Sigmoid colon (tissue), 3 donors: ENCODE results near the gene WDFY2.

Experiments used
- POLR2A ChIP-seq, 2 donors: fragments of 450-650 bp; IDR thresholded peaks; one replicate each; pipeline ENCODE4 v1.6.1; 2016; ENCODE audit warnings: antibody characterized with exemption in 2 of 2, mild to moderate bottlenecking in 2 of 2, moderate library complexity in 2 of 2
- TF ChIP-seq, protein P1 (sequence below), 4 experiments: fragments of 450-650 bp in 3 of 4; fragments of 200-600 bp in 1 of 4; IDR thresholded peaks; one replicate each; pipeline ENCODE4 v1.5.1; 2016 to 2019; ENCODE audit warnings: antibody characterized with exemption in 4 of 4, mild to moderate bottlenecking in 3 of 4, moderate library complexity in 2 of 4

DNA sequence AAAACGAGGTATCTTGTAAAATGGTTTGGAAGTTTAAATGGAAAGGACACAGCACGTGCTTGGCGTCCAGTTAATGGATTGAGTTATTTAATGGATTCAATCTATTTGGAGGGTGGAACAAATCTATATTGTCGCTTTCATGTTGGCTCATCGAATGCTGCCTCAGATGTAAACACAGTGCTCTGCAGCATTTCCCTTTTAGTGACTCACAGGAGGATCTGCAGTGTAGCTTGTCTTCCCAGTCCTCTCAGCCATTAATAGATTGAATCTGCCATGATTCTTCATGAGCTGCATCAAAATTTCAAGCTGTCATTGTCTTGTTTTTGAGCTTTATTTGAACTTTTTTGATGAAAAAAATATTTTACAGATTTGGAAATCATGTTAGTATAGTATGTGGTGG is 175.0 kb downstream of the WDFY2 start:
- TF ChIP-seq, protein P1, sequence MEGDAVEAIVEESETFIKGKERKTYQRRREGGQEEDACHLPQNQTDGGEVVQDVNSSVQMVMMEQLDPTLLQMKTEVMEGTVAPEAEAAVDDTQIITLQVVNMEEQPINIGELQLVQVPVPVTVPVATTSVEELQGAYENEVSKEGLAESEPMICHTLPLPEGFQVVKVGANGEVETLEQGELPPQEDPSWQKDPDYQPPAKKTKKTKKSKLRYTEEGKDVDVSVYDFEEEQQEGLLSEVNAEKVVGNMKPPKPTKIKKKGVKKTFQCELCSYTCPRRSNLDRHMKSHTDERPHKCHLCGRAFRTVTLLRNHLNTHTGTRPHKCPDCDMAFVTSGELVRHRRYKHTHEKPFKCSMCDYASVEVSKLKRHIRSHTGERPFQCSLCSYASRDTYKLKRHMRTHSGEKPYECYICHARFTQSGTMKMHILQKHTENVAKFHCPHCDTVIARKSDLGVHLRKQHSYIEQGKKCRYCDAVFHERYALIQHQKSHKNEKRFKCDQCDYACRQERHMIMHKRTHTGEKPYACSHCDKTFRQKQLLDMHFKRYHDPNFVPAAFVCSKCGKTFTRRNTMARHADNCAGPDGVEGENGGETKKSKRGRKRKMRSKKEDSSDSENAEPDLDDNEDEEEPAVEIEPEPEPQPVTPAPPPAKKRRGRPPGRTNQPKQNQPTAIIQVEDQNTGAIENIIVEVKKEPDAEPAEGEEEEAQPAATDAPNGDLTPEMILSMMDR (IDR thresholded peaks at IDR 0.05): no peak
- TF ChIP-seq POLR2A (IDR thresholded peaks at IDR 0.05): no peak
